Amniotic epithelial cell (primary cell): ENCODE measurements around the gene DIS3L2.
A peak's percentile ranks its signal among the peaks of the same experiment; 100 is the strongest.
"Not testable (repeated sequence)": the region's sequence is repeated elsewhere in the genome, so short reads cannot be mapped to it uniquely, and the experiment has no call there.

ENCODE experiments used
- DNase-seq: peaks from one replicate; pipeline ENCODE4 v3.0.0-alpha.2; 2010; ENCODE audit warnings: low read depth

Gene DIS3L2

DNA sequence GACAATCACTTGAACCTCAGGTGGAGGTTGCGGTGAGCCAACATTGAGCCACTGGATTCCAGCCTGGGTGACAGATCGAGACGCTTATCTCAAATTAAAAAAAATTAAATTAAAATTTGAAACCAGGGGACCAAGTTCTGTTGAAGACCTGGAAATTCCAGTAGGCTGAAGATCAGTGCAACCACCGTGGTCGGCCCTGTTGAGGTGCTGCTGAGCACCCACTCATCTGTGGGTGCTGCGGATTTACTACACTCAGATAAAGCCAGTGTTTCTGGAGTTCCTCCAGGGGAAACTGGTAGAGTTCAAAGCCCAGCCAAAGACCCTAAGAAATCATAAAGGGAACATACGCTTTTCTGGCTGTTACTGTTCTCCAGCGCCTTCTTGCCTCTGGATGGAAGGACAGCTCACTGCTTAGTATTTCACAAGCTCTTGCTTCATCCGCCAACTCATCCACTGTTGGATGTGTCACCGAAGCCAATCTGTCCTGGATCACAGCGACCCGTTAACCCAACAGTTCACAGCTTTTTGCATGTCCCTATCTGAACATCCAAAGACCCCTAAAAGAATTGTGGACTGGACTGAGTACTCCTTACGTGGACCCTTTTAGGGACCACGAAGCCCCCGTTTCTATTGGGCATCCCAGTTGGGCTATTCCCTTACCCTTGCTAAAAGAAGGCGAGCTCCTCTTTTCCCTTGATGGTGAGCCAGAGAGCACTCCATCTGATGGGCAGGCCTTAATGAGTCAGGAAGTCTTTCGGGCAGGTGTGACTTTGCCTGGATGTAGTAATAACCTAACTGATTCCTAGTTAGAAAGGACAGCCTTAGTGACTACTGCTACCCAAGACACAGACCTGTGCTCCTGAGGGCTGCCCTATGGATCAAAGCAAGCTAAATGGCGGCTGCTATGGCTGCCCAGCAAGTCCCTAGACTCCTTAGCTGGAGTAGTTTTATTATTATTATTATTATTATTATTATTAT, 411.0 kb downstream of the DIS3L2 start:
- peak; percentile 87 for DNase-seq

- no peak for DNase-seq
Measured at GRCh38 chr2:232374356-232374755, 412.8 kb downstream of the DIS3L2 start.

DNA sequence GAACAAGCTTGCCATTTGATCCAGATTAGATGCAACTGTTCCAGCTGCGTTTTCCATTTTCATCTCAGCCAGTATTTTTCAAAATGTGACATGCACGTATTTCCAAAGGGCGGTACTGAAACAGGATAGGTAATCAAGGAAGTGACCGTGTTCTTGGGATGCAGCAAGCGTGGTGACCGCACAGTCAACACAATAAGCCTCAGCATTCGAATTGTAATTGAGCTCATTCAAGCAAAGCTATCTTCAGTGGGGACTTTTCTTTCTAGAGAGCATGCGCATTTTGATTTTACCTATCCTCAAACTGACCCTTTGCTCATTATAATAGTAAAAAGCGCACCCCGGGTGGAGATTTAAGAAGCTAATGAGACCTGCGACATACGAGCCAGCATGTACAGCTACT, 413.7 kb downstream of the DIS3L2 start:
- no peak for DNase-seq

GRCh38 chr2:232376260-232376659, 414.7 kb downstream of the DIS3L2 start:
- DNase-seq, result no peak

- DNase-seq, result no peak
Measured at GRCh38 chr2:232376713-232377112, 415.2 kb downstream of the DIS3L2 start.

DNA sequence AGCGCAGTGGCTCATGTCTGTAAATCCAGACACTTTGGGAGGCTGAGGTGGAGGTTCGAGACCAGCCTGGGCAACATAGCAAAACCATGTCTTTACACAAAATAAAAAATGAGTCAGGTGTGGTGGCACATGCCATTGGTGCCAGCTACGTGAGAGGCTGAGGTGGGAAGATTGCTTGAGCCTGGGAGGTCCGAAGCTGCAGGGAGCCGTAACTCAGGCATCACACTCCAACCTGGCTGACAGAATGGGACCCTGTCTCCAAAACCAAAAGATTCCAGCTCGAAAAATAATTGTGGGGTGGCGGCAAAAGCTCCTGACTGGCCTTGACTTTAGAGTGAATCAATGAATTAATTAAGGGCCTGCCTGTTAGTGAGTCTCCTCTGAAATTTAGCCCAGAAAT, 415.8 kb downstream of the DIS3L2 start:
- DNase-seq, result no peak

- no peak for DNase-seq
Measured at GRCh38 chr2:232377841-232378734, 416.6 kb downstream of the DIS3L2 start.

GRCh38 chr2:232378735-232379151, 417.2 kb downstream of the DIS3L2 start, which contains the start of gene ALPP:
ALPP (plus strand) TSS chr2:232378751; CDS start chr2:232378803, 52 bp downstream.
- not testable (repeated sequence) for DNase-seq

GRCh38 chr2:232379610-232380590, 418.4 kb downstream of the DIS3L2 start:
- not testable (repeated sequence) for DNase-seq

DNA sequence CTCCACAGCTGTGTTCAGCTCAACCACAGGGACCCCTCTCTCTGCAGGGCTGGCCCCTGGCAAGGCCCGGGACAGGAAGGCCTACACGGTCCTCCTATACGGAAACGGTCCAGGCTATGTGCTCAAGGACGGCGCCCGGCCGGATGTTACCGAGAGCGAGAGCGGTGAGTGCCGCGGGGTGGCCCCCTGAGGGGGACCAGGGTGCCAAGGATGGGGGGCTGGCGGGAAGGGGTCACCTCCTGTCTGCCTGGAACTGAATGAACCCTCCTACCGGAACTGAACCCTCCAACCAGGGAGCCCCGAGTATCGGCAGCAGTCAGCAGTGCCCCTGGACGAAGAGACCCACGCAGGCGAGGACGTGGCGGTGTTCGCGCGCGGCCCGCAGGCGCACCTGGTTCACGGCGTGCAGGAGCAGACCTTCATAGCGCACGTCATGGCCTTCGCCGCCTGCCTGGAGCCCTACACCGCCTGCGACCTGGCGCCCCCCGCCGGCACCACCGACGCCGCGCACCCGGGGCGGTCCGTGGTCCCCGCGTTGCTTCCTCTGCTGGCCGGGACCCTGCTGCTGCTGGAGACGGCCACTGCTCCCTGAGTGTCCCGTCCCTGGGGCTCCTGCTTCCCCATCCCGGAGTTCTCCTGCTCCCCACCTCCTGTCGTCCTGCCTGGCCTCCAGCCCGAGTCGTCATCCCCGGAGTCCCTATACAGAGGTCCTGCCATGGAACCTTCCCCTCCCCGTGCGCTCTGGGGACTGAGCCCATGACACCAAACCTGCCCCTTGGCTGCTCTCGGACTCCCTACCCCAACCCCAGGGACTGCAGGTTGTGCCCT, 419.9 kb downstream of the DIS3L2 start:
- not testable (repeated sequence) for DNase-seq

GRCh38 chr2:232382331-232383225, 421.1 kb downstream of the DIS3L2 start:
- peak; percentile 25 for DNase-seq

DNA sequence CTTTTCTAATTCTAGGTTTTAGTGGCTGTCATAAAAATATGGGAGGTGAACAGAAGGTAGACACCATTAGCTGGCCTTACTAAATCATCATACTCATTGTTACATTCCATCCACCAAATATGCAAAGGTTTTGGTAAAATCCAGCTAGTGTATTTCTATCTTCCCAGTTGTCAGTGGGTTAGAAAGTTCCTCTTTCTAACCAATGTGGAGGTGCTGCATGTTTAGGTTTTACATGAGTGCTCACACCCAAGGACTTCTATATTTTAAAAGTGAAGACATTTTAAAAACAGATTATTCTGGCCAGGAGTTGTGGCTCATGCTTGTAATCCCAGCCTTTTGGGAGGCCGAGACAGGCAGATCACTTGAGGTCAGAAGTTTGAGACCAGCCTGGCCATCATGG, 423.0 kb downstream of the DIS3L2 start:
- DNase-seq, result no peak

- DNase-seq, result not testable (repeated sequence)
Measured at GRCh38 chr2:232385058-232385457, 423.5 kb downstream of the DIS3L2 start.

DNA sequence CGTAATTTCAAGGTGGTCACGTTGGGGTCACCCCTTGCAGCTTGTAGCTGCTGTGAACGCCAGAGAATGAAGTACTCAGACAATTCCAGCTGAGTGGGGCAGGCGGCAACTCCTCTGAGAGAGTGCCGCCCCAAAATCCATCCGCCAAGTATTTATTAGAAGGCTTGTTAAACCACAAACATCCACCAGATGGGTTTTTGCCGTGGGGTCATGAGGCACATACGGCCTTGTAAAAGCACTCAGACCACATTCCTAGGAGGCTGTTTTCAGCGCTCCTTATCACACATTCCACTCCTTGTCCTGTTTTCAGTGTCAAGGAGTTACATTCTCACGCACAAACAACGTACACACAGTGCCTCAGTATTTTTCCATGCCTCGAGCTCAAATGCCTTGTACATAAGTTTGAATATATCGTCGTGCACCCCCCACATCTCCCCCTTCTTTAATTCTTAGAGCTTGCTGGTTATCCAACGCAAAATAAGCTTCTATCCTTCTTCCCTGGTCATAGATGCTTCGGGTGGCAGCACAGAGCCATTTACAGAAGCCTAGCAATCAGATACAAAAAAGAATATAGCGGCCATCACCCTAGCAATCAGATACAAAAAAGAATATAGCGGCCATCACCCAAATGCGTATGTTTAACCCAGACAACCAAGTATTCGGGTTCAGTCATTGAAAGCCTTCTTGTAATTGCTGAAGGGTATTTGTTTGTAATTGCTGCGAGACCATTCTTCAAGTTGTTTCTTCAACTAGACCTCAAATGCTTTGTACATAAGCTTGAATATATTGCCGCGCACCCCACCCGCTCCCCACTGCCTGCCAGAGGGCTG, 424.4 kb downstream of the DIS3L2 start:
- DNase-seq, result peak; percentile 99

GRCh38 chr2:232386490-232386739, 424.9 kb downstream of the DIS3L2 start:
- peak; percentile 24 for DNase-seq
